ENCODE results near the gene PDZRN3. TPM values are rescaled to one million over a fixed set of nuclear protein-coding genes. Genes with fewer than 3 reads are reported as not detected.

PDZRN3 gene
- total RNA-seq, 2 experiments from 2014 or later, result not detected

DNA sequence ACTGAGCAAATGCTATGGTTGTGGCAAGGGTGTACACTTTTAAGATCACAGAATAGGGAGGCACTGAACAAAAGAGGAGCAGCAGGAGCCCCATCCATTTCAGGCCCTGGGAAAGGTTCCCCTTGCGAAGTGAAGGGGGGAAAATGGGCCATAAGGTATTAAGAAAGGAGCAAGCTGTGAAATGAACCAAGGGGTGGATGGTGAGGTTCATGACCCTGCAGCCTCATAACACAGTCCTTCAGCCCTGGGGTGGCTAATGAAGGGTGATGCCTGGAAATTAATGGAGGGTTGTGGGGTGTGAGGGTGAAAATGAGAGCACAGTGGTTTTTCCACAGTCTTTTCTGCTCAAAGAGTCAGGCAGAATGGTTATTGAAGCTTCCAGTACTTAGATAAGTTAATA lies 150.1 kb downstream of the PDZRN3 start:
- no peak for DNase-seq
- TF ChIP-seq, protein P1, sequence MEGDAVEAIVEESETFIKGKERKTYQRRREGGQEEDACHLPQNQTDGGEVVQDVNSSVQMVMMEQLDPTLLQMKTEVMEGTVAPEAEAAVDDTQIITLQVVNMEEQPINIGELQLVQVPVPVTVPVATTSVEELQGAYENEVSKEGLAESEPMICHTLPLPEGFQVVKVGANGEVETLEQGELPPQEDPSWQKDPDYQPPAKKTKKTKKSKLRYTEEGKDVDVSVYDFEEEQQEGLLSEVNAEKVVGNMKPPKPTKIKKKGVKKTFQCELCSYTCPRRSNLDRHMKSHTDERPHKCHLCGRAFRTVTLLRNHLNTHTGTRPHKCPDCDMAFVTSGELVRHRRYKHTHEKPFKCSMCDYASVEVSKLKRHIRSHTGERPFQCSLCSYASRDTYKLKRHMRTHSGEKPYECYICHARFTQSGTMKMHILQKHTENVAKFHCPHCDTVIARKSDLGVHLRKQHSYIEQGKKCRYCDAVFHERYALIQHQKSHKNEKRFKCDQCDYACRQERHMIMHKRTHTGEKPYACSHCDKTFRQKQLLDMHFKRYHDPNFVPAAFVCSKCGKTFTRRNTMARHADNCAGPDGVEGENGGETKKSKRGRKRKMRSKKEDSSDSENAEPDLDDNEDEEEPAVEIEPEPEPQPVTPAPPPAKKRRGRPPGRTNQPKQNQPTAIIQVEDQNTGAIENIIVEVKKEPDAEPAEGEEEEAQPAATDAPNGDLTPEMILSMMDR (IDR thresholded peaks at IDR 0.05), result no peak
- no peak overlapping the region for H3K27ac Mint-ChIP-seq
- H3K4me1 Mint-ChIP-seq (ENCODE audit: low read depth), result no peaks in the 10 kb centered on the region
- ChIA-PET POLR2A (no interaction called here), CTCF (interaction anchor here (1.0 kb wide), 1 partner anchor 18 kb away, joined by 3 read pairs; no protein-coding TSS in a partner anchor)
- ATAC-seq, result no peak
- H3K27me3 Mint-ChIP-seq, result peaks cover 13% of the 10 kb centered on the region
- H3K9me3 Mint-ChIP-seq, result peaks cover 2% of the 10 kb centered on the region
- H3K36me3 Mint-ChIP-seq (ENCODE audit: low read depth), result no peaks in the 10 kb centered on the region
- intact Hi-C loops (cut with micrococcal nuclease), result no loop called here
- H3K4me3 Mint-ChIP-seq, result no peak overlapping the region

DNA sequence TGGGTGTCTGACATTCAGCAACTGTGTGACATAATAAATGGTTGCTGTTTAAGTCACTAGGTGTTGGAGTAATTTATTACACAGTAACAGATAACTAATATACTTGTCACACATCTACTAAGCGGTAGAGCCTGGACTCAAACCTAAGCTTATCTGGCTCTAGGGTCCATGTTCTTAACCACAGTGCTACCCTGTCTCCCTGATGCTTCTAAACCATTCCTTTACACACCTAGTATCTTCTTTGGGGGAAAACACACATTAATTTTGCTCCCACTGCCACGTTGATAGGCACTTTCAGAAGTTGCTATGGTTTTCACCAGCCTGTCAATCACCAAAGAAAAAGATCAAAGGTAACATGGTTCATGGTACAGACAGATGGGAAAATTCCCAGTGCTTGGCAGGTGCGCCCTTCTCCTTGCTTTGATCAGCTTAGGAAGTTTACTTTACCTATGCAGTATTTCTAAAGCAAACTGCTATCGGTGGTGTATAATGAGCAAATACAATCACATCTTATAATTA lies 150.8 kb downstream of the PDZRN3 start:
- Mint-ChIP-seq H3K4me1 (ENCODE audit: low read depth) (no peaks in the 10 kb centered on the region), H3K27ac (no peak overlapping the region), H3K27me3 (peaks cover 13% of the 10 kb centered on the region), H3K36me3 (ENCODE audit: low read depth) (no peaks in the 10 kb centered on the region), H3K4me3 (no peak overlapping the region), H3K9me3 (peaks cover 2% of the 10 kb centered on the region)
- intact Hi-C loops (cut with micrococcal nuclease), result no loop called here
- ATAC-seq (no peak), DNase-seq (no peak)
- POLR2A ChIA-PET, result no interaction called here
- CTCF ChIA-PET, result interaction anchor here (1.0 kb wide), 1 partner anchor 40 kb away, joined by 3 read pairs; no protein-coding TSS in a partner anchor
- TF ChIP-seq, protein P1 (IDR thresholded peaks at IDR 0.05), result no peak

DNA sequence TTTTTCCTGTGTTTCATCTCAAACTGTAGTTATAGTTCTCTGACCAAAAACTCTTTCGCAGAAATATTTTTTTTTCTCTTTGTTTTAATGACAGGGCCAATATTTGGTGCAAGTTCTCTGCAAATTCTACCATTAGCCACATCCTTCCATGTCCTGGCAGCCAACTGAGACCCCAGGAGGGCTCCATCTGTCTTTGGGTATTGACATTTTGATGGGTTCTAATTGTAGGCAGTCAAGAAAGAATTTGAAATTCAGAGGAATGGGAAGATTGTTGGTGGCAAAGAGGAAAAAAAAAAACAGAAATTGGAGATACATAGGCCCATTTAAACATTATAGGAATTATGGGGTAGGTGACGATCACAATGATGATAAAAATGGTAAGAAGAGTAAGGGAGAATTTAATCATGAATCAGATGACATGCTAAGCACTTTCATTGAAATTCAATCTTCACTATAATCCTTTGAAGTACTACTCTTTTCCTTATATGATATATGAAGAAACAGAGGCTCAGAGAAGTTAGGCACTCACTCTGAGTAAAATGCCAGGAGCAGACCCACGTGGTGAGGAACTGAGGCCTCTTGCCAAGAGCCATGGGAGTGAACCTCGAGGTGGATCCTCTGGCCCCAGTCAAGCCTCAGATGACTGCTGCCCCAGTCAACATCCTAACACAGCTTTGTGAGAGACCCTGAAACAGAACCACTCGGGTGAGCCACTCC lies 151.4 kb downstream of the PDZRN3 start:
- H3K4me1 Mint-ChIP-seq (ENCODE audit: low read depth), result no peaks in the 10 kb centered on the region
- DNase-seq (no peak), ATAC-seq (no peak)
- CTCF ChIA-PET, result interaction anchor here (1.0 kb wide), 1 partner anchor 41 kb away, joined by 3 read pairs; no protein-coding TSS in a partner anchor
- H3K27ac Mint-ChIP-seq, result no peak overlapping the region
- peaks cover 13% of the 10 kb centered on the region for H3K27me3 Mint-ChIP-seq
- intact Hi-C loops (cut with micrococcal nuclease), result no loop called here
- H3K36me3 Mint-ChIP-seq (ENCODE audit: low read depth), result no peaks in the 10 kb centered on the region
- no peak overlapping the region for H3K4me3 Mint-ChIP-seq
- peaks cover 2% of the 10 kb centered on the region for H3K9me3 Mint-ChIP-seq
- TF ChIP-seq, protein P1 (IDR thresholded peaks at IDR 0.05), result no peak
- POLR2A ChIA-PET, result no interaction called here

DNA sequence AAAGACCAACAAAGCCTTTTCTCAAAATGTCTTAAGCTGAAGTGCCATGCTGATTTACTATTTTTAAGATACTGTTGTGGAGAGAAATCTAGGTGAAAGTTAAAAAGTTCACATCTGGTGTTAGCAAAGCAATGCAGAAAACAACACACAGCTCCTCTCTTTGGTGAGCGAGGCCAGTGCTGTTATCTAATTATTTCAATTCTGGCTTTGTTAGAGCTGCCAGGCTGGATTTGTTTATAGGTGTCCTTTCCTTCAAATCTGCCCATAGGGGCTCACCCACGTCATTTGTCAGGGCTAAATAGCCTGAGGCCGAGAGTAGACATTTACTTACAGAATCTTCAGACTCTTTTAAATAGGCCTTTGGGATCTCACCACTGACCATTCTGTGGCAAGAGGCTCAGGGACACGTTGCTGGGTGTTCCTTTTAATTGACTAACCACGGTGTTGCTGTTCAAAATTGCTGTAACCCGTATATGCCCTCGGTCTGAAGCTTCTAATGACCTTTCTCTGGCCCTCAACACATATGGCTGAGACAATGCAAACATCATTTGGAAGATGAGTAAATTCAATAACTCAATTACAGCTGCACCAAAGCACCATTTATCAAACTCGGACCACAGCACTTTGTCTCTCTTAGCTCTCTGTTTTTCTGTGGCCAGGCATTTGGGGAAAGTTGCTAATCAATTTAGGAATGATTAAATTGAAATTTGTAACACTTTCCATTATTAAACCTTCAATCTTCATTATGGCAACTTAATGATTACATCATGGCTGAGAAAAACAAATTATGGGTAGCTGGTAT lies 152.6 kb downstream of the PDZRN3 start:
- POLR2A ChIA-PET, result no interaction called here
- intact Hi-C loops (cut with micrococcal nuclease), result no loop called here
- H3K4me3 Mint-ChIP-seq, result no peak overlapping the region

More for the DNA sequence above, 152.6 kb downstream of the PDZRN3 start:
- TF ChIP-seq, protein P1 (IDR thresholded peaks at IDR 0.05), result no peak
- H3K36me3 Mint-ChIP-seq (ENCODE audit: low read depth), result no peaks in the 10 kb centered on the region
- peaks cover 2% of the 10 kb centered on the region for H3K9me3 Mint-ChIP-seq
- peaks cover 11% of the 10 kb centered on the region for H3K27me3 Mint-ChIP-seq
- no peaks in the 10 kb centered on the region for H3K4me1 Mint-ChIP-seq (ENCODE audit: low read depth)
- H3K27ac Mint-ChIP-seq, result no peak overlapping the region
- ATAC-seq (no peak), DNase-seq (no peak)
- CTCF ChIA-PET, result no interaction called here

Measured in activated CD8-positive, alpha-beta T cell treated with anti-CD3 and anti-CD28 coated beads for 36 hours (primary cell).